Measurements from ENCODE around the gene TRAF3IP3. TPM values are rescaled to one million over a fixed set of nuclear protein-coding genes. Genes with fewer than 3 reads are reported as not detected.
A peak's percentile ranks its signal among the peaks of the same experiment; 100 is the strongest.

Gene TRAF3IP3
- total RNA-seq, 1 donor: 92.5 TPM

DNA sequence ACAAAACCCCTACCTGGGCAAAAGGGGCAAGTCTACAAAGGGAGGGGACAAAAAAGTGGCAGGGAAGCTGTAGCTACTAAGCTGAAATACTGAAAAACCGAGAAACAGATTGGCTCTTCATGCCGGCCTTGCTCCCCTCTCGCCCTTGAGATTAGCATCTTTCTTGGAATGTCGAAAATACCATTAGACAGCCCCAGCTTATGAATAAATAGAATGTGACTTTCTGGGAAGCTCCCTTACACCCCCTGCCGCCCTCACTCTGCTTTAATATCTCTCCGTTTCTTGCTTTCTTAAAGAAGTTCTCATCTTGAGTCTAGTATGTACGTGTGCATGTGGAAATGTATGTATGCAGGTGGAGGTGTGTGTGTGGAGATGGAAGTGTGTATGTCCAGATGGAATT, 14.1 kb downstream of the TRAF3IP3 start:
- peak overlapping the region; percentile 81 for H3K4me3 ChIP-seq (ENCODE audit: low read length)
- no peaks in the 10 kb centered on the region for H3K27me3 ChIP-seq (ENCODE audit: insufficient read depth, low read length)
- no peaks in the 10 kb centered on the region for H3K9me3 ChIP-seq (ENCODE audit: low read depth, low read length)

DNA sequence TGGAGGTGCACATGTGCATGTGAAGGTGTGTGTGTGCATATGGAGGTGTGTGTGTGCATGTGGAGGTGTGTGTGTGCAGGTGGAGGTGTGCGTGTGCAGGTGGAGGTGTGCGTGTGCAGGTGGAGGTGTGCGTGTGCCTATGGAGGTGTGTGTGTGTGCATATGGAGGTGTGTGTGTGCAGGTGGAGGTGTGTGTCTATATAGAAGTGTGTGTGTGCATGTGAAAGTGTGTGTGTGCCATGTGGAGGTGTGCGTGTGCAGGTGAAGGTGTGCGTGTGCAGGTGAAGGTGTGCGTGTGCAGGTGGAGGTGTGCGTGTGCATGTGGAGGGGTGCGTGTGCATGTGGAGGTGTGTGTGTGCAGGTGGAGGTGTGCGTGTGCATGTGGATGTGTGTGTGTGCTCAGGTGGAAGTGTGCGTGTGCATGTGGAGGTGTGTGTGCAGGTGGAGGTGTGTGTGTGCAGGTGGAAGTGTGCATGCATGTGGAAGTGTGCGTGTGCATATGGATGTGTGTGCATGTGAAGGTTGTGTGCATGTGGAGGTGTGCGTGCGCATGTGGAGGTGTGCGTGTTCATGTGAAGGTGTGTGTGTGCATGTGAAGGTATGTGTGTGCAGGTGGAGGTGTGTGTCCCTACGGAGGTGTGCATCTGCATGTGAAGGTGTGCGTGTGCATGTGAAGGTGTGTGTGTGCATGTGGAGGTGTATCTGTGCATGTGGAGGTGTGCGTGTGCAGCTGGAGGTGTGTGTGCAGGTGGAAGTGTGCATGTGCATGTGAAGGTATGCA, 15.0 kb downstream of the TRAF3IP3 start:
- H3K4me1 ChIP-seq (ENCODE audit: insufficient read depth, low read length): peaks cover 98% of the 10 kb centered on the region
- H3K27me3 ChIP-seq (ENCODE audit: insufficient read depth, low read length): no peaks in the 10 kb centered on the region
- H3K9me3 ChIP-seq (ENCODE audit: low read depth, low read length): no peaks in the 10 kb centered on the region
- peak overlapping the region; percentile 81 for H3K4me3 ChIP-seq (ENCODE audit: low read length)

More for the DNA sequence above, 14.1 kb downstream of the TRAF3IP3 start:
- H3K4me1 ChIP-seq (ENCODE audit: insufficient read depth, low read length): peaks cover 99% of the 10 kb centered on the region

DNA sequence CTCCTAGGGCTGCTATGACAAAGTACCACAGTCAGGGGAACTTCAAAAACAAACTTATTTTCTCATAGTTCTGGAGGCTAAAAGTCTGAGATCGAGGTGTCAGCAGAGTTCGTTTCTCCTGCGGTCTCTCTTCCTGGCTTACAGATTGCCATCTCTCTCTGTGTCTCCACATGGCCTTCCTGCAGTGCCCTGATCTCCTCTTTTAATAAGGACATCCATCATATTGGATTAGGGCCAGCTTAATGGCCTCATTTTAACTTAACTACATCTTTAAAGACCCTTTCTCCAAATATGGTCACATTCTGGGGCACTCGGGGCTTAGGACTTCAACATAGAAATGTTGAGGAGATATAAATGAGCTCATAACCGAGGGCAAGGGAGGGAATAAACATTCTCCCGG, 16.3 kb downstream of the TRAF3IP3 start:
- Histone ChIP-seq H3K4me3 (ENCODE audit: low read length) (no peak overlapping the region), H3K27me3 (ENCODE audit: insufficient read depth, low read length) (no peaks in the 10 kb centered on the region), H3K4me1 (ENCODE audit: insufficient read depth, low read length) (peaks cover 86% of the 10 kb centered on the region), H3K9me3 (ENCODE audit: low read depth, low read length) (no peaks in the 10 kb centered on the region)

GRCh38 chr1:209774592-209774991, 18.7 kb downstream of the TRAF3IP3 start:
- Histone ChIP-seq H3K9me3 (ENCODE audit: low read depth, low read length) (no peaks in the 10 kb centered on the region), H3K4me1 (ENCODE audit: insufficient read depth, low read length) (peaks cover 63% of the 10 kb centered on the region), H3K27me3 (ENCODE audit: insufficient read depth, low read length) (no peaks in the 10 kb centered on the region), H3K4me3 (ENCODE audit: low read length) (no peak overlapping the region)

DNA sequence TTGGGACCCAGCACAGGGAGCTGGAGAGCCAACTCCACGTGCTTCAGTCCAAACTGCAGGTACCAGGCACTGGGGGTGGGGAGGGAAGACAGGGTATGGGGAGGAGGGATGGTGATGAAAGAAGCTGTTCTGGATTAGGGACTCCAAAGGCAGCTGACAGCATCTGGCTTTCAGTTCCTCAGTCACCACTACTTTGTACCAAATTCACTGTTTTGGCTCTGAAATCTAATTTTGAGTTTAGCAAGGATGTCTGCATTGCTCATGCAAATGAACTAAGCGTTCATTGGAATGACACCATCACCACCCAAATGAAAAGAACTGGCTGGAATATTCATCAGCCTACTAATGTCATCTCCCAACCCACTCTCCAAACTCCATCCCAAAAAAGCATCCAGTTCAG, 19.8 kb downstream of the TRAF3IP3 start:
- Histone ChIP-seq H3K4me1 (ENCODE audit: insufficient read depth, low read length) (peaks cover 53% of the 10 kb centered on the region), H3K9me3 (ENCODE audit: low read depth, low read length) (no peaks in the 10 kb centered on the region), H3K4me3 (ENCODE audit: low read length) (no peak overlapping the region), H3K27me3 (ENCODE audit: insufficient read depth, low read length) (no peaks in the 10 kb centered on the region)

GRCh38 chr1:209777587-209777986, 21.7 kb downstream of the TRAF3IP3 start:
- Histone ChIP-seq H3K9me3 (ENCODE audit: low read depth, low read length) (no peaks in the 10 kb centered on the region), H3K27me3 (ENCODE audit: insufficient read depth, low read length) (no peaks in the 10 kb centered on the region), H3K4me1 (ENCODE audit: insufficient read depth, low read length) (peaks cover 33% of the 10 kb centered on the region), H3K4me3 (ENCODE audit: low read length) (no peak overlapping the region)

DNA sequence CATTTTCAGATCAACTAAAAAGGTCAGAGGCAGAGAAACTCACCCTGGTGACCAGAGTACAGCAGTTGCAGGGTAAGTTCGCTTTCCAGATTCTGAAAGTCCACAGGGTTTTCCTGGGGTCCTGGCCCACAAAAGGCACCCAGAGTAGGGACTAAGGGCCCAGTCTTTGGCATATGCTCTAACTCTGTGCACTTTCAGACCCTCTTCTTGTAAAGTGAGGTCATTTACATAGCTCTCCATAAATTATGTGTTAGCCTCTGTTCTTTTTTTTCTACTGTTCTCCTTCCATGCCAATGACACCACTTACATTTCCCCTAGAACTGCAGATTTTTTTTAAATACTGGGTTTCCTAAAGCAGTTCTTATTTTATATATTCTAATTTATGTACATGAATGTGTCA, 22.2 kb downstream of the TRAF3IP3 start:
- Histone ChIP-seq H3K4me1 (ENCODE audit: insufficient read depth, low read length) (peaks cover 30% of the 10 kb centered on the region), H3K4me3 (ENCODE audit: low read length) (no peak overlapping the region), H3K27me3 (ENCODE audit: insufficient read depth, low read length) (no peaks in the 10 kb centered on the region), H3K9me3 (ENCODE audit: low read depth, low read length) (no peaks in the 10 kb centered on the region)

- Histone ChIP-seq H3K9me3 (ENCODE audit: low read depth, low read length) (no peaks in the 10 kb centered on the region), H3K27me3 (ENCODE audit: insufficient read depth, low read length) (no peaks in the 10 kb centered on the region), H3K4me3 (ENCODE audit: low read length) (no peak overlapping the region), H3K4me1 (ENCODE audit: insufficient read depth, low read length) (peaks cover 27% of the 10 kb centered on the region)
Observed at GRCh38 chr1:209780268-209780667, 24.4 kb downstream of the TRAF3IP3 start.

GRCh38 chr1:209783386-209783785, 27.5 kb downstream of the TRAF3IP3 start:
- Histone ChIP-seq H3K4me1 (ENCODE audit: insufficient read depth, low read length) (peaks cover 20% of the 10 kb centered on the region), H3K27me3 (ENCODE audit: insufficient read depth, low read length) (no peaks in the 10 kb centered on the region), H3K4me3 (ENCODE audit: low read length) (no peak overlapping the region), H3K9me3 (ENCODE audit: low read depth, low read length) (no peaks in the 10 kb centered on the region)

DNA sequence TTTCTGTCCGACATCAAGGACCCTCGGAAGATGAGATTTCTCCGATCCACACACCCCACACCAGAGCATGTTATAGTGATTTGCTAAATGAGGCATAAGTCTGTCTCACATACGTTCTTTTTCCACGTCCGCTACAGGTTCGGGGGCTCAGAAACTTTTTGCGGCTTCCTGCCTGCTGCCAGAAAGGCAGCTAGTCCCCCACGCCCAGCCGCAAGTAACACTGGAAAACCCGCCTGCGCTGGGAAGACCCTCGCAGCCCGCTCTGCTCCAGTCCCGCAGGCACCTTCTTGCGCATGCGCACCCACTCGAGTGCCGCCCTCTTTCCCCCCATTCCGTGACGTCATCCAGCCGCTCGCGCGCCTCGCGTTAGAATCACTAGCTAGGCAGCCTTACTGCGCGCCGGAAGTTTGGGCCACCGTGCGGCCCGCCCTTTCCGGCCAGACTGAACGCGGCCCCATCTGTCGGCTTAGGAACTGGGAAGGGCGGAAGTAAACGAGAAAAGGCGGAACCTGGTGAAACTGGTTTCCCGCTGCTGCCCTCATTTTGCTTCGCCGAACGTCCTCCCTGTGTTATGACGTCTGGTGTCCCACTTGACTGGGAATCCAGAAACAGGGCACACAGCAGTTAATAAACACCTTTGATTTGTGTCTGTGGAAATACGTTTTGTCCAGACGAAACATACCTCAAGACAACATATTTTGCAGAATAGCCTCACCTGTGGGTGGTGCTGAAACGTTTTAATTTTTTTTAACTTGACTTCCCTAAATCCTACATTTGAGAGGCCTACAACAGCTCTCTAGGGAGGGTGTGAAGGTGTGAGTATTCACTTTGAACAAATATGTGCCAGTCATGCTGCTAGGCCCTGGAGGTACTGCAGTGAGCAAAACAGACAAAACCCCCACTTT, 28.7 kb downstream of the TRAF3IP3 start, which contains the start of gene C1orf74:
Gene C1orf74, minus strand, starts transcription at position 295 of the 905 bp plus-strand sequence. CDS start 925 bp downstream, outside the sequence.
- Histone ChIP-seq H3K27me3 (ENCODE audit: insufficient read depth, low read length) (no peaks in the 10 kb centered on the region), H3K4me1 (ENCODE audit: insufficient read depth, low read length) (peaks cover 20% of the 10 kb centered on the region), H3K4me3 (ENCODE audit: low read length) (peak within 1 kb of the TSS; percentile 68), H3K9me3 (ENCODE audit: low read depth, low read length) (no peaks in the 10 kb centered on the region)

DNA sequence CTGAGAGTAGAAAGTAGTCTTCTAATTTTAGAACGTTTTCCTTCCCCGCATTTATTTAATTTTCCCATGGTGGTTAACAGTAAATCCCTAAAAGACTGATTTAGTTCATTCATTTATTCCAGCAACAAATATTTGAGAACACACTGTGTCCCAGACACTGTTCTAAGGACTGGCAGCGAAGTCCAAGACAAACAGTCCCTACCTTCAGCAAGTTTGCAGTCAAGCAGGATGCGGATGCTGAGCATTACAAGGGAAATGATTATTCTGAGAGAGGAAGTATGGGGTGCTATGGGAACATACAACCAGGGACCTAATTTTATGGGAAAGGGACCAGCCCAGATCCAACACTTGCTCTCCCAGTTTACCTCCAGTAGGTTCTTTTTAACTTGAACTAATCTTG, 29.7 kb downstream of the TRAF3IP3 start:
- H3K9me3 ChIP-seq (ENCODE audit: low read depth, low read length): no peaks in the 10 kb centered on the region
- H3K4me3 ChIP-seq (ENCODE audit: low read length): no peak overlapping the region
- H3K27me3 ChIP-seq (ENCODE audit: insufficient read depth, low read length): no peaks in the 10 kb centered on the region
- peaks cover 20% of the 10 kb centered on the region for H3K4me1 ChIP-seq (ENCODE audit: insufficient read depth, low read length)

GRCh38 chr1:209786146-209786545, 30.3 kb downstream of the TRAF3IP3 start:
- H3K9me3 ChIP-seq (ENCODE audit: low read depth, low read length): no peaks in the 10 kb centered on the region
- H3K4me1 ChIP-seq (ENCODE audit: insufficient read depth, low read length): peaks cover 20% of the 10 kb centered on the region
- no peak overlapping the region for H3K4me3 ChIP-seq (ENCODE audit: low read length)
- H3K27me3 ChIP-seq (ENCODE audit: insufficient read depth, low read length): no peaks in the 10 kb centered on the region

DNA sequence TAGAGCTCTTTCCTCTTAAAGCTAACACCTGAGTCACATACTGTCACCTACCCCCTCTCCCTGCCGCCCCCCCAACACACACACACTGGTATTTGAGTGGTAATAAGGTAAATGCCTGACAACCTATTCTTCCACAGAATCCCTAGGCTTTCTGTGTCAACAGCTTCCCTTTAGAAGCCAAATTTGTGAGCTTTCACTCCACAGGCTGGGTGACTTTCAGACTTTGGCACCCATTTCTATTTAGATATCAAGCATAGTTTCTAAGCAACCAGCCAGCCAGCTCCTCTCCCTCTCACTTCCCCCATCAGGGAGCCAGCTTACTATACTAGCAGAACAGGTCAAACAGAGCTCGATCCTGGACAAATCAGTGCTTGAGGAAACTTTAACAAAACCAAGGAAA, 31.7 kb downstream of the TRAF3IP3 start:
- Histone ChIP-seq H3K4me3 (ENCODE audit: low read length) (no peak overlapping the region), H3K4me1 (ENCODE audit: insufficient read depth, low read length) (peaks cover 20% of the 10 kb centered on the region), H3K27me3 (ENCODE audit: insufficient read depth, low read length) (peaks cover 13% of the 10 kb centered on the region), H3K9me3 (ENCODE audit: low read depth, low read length) (no peaks in the 10 kb centered on the region)

DNA sequence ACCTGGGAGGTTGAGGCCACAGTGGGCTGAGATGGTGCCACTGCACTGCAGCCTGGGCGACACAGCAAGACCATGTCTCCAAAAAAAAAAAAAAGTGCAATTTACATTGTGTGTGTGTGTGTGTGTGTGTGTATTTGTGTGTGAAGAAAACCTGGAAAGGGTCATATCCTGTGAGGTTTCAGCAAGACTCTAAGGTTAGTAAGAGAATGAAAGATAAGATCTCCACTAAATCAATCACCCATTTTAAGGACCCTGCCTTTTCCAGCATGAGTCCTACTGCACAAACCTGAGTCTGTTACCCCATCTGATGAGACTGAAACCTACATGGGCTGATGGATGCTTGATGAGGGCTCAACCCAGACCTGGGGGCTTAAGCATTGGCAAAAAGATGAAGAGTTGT, 33.4 kb downstream of the TRAF3IP3 start:
- peaks cover 14% of the 10 kb centered on the region for H3K27me3 ChIP-seq (ENCODE audit: insufficient read depth, low read length)
- H3K9me3 ChIP-seq (ENCODE audit: low read depth, low read length): no peaks in the 10 kb centered on the region
- H3K4me3 ChIP-seq (ENCODE audit: low read length): no peak overlapping the region

More for the DNA sequence above, 33.4 kb downstream of the TRAF3IP3 start:
- H3K4me1 ChIP-seq (ENCODE audit: insufficient read depth, low read length): peaks cover 7% of the 10 kb centered on the region
